GM12891 (cell line): Measurements from ENCODE around the gene SMAD2.

ENCODE experiments used
- POLR2A ChIP-seq: IDR thresholded peaks from 2 replicates; pipeline ENCODE4 v1.6.1; 2011; ENCODE audit warnings: low read depth, low read length, control low read depth
- POLR2AphosphoS5 ChIP-seq: IDR thresholded peaks from 2 replicates; pipeline ENCODE4 v1.6.1; 2011; ENCODE audit warnings: low read depth, low read length, control low read depth
- SPI1 ChIP-seq: IDR thresholded peaks from 2 replicates; pipeline ENCODE4 v1.6.1; 2011; ENCODE audit warnings: low read depth, low read length, control low read depth
- TAF1 ChIP-seq: IDR thresholded peaks from 2 replicates; pipeline ENCODE4 v1.6.1; 2011; ENCODE audit warnings: low read depth, low read length, control low read depth

DNA sequence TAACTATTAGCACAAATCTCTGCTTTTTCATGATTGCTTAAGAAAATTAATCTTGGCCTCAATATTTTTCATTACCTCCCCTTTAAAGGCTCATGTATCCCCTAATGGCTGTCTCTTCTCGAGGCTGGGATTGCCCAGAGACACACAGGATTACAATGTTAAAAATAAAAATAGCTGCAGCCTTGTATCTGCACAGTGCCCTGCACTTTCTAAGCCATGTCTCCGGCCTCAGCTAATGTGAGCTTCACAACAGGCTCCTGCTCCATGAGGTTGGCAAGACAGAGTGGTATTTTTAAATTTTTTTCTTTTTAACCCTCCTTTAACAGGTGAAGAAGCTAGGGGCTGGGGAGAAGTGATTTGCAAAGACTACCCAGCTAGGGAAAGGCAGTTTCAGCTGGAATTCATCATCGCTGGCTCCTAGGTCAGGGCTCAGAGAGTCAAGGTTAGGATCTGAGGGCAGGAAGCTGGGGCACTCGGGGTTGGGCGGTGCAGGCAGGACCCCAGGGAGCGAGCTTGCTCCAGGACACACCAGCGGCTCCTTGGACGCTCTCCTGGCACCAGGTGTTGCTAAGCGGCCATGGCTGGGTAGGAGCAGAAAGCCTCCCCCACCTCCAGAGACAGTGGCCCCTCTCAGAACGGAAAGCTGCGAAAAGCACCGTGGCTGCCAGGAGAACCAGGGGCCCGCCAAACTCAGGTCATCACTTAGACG, 135.6 kb downstream of the SMAD2 start:
- no peak for TF ChIP-seq POLR2A
- TF ChIP-seq TAF1, result no peak
- TF ChIP-seq SPI1, result no peak
- TF ChIP-seq POLR2AphosphoS5, result no peak
